NCI-H82 treated with DMSO at 0.1 percent for 48 hours (cell line): ENCODE data around the gene ZNF487.
A peak's percentile ranks its signal among the peaks of the same experiment; 100 is the strongest.
"Not testable (repeated sequence)": the region's sequence is repeated elsewhere in the genome, so short reads cannot be mapped to it uniquely, and the experiment has no call there.

Experiments used
- DNase-seq: peaks from one replicate; lab custom pipeline; 2025; ENCODE audit not compliant: unreplicated experiment; lab: John Stamatoyannopoulos, UW

The ZNF487 gene

DNA sequence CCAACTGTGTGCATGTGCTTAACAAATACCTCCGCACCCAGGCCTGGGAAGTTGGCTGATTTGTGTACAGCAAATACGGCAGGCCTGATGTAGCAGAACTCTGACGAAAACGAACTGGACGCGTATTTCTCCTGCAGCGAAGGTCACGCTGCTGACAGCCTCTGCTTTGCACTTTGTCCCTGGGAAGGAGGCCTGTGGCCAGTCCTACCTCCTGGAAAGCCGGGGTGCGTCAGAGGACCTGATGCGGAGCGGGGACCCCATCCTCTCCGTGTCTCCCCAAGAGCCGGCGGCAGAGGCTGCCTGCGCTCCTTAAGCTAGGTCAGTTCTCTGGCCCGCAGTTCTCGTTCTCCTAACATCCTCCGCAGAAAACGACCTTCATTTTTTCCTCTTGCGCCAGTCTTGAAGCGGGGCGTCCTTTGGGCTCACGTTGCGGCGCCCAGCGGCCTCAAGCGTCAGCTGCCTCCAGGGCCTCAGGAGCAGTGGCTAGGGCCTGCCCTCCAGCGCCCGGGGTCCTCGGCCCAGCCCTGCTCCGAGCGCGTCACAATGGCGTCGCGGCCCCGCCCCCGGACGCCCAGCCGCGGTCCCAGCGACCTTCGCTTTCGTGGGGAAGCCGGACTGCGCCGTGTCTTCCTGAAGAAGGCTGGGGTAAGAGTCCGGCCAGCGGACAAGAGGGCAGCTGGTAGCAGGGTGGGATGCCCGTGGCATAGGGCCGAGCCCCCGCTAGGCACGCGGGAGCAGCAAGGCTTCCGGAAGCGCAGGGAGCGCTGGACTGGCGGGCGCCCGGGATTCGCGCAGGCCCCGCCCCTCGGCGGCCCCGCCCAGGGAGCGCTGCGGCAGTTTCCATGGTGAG, at the start of gene ZNF487:
Gene ZNF487 (plus strand): TSS at position 821 of the 850 bp plus-strand sequence. CDS start 38,703 bp downstream, outside the sequence.
- peak; percentile 22 for DNase-seq

DNA sequence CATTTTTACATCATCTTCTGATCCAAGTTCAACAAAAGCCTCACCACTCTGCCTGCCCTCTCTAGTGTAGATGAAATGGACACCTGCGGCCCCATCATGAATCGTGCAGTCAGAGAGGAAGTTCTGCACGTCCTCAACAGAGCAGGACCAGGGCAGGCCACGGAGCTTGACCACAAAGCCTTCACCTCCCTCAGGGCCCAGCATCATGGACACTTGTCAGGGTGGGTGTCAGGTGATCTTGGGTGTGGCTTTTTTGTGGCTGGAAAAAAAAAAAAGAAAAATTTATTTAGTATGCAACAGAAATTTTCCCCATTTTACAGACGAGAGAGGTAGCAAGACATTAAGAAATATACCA, 49.3 kb upstream of the ZNF487 start:
- DNase-seq: no peak

DNA sequence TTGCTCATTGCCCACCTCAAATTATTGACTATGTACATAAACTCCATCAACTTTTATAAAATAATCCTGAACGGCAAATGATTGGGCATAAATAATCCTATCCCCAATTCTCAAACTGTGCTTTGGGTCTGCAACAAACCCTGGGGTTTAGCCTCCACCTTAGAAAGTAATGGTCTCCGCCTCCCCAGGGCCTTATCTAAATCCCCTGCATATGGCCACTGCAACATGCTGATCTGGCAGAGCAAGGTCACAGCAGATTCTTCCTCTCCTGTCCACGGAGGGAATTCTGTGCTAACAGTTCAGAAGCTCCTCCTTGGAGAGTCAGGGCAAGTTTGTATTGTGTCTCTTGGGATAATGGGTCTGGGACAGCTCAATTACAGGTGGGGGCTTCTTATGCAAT, 47.0 kb upstream of the ZNF487 start:
- no peak for DNase-seq

DNA sequence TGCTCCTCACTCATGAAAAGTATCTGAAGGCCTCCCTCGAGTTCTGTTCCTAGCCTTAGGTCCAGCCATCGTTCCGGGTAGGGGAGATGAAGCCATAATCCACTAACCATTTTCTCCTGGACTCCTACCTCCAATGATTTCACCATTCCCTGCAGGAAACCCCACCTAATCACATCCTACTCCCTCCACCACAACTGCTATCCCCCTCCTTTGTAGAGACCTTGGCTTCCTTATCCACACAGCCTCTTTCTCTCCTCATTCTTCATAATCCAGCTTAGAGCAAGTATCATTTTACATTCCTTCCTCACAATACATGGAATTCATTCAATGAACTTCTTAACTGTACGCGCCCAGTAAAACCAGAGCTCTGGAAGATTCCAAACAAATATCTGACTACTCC, 46.6 kb upstream of the ZNF487 start:
- no peak for DNase-seq

DNA sequence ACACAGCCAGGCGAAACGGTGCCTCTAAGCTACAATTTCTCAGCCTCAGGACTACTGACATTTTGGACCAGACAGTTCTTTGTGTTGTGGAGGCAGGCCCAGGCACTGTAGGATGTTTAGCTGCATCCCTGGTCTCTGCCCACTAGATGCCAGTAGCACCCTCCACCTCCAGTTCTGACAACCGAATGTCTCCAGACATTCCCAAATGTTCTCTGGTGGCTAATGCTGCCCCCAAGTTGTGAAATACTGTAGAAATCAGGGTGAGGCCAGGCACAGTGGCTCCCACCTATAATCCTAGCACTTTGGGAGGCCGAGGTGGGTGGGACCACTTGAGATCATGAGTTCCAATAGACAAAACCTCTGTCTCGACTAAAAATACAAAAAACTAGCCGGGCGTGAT, 46.2 kb upstream of the ZNF487 start:
- DNase-seq: no peak

DNA sequence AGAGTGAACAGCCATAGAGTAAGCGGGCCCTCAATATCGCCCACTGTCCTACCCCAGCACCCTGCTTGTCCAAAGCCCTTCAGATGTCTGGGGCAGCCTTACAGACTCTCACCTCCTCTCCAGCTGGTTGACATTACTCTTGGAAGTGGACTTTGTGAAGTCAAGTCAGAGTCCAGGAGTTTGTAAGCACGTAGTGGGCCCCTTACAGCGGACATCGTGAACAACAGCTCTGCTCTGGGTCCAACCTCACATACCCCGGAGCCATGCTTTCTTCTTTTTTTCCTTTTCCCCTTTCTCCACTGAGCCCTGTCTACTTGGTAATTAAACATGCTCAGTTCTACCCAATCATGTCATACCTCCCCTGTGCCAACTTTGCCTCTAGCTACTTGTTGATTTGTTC, 45.4 kb upstream of the ZNF487 start:
- DNase-seq: no peak

DNA sequence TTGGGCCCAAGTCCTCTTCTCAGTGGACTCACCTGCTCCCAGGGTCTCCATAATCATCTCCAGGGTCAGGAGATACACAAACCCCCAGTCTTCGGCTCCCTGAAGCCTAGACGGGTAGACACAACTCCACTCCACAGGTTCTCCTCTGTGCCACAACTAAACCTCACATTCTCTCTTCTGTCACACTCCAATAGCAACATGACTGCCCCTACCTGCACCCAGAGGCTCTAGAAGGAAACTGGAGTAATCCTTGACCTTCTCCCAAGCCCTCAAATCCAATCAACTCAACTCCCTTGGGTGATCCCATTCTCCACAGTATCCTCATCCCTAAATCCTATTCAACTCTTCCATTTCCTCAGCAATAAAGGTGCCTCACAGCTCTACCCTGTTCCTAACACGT, 44.2 kb upstream of the ZNF487 start:
- peak; percentile 8 for DNase-seq

DNA sequence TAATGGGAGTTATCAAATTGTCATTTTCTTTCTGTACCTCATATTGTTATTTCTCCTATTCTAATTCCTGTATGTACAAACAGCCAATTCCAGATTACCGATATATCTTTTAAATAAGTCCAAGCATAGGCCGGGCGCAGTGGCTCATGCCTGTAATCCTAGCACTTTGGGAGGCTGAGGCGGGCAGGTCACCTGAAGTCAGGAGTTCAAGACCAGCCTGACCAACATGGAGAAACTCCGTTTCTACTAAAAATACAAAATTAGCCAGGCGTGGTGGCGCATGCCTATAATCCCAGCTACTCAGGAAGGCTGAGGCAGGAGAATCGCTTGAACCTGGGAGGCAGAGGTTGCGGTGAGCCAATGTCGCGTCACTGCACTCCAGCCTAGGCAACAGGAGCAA, 43.7 kb upstream of the ZNF487 start:
- DNase-seq: not testable (repeated sequence)

DNA sequence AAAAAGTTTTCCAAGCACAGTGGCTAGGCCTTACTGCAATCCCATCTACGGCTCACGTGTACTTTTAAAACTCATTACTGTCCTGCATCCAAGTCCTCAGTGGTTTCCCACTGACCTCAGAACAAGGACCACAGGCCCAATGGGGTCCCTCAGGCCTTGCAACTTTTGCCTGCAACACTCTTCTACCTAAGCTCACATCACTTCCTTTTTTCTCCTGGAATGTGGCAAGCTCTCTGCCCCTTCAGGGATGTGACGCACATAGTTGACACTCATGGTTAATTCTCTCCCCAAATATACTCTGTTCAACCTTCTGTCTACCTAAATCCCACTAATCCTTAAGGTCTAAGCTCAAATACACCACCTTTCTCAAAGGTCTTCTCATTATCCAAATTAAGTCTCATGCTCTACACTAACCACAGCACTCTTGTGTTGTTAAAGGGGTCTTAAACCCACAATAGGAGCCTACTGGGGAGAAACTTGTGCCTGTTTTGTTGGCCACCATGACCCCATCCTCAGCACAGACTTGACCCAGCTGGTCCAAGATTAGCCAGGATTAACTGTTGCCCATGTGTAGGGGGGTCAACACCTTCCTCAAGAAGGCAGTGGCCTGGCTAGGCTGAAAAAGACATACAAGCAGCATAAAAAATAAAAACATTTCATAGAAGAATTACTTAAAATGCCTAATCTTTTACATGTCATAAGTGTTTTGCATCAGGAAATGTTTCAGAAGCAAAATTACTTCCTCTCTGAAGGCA, 43.1 kb upstream of the ZNF487 start:
- peak; percentile 52 for DNase-seq

DNA sequence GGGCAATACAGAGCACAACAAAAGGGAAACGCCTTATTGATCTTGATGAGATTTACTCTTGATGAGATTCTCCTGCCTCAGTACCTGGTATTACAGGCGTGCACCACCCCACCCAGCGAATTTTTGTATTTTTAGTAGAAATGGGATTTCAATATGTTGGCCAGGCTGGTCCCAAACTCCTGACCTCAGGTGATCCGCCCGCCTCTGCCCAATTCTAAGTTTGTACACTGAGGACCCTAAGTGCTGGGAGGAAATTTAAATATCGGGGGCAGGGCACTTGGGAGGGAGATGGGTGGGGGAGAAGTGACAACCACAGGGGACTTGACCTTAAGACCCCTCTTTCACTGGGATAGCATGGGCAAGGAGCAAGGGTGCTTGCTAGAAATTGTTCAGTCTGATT, 42.0 kb upstream of the ZNF487 start:
- DNase-seq: no peak

DNA sequence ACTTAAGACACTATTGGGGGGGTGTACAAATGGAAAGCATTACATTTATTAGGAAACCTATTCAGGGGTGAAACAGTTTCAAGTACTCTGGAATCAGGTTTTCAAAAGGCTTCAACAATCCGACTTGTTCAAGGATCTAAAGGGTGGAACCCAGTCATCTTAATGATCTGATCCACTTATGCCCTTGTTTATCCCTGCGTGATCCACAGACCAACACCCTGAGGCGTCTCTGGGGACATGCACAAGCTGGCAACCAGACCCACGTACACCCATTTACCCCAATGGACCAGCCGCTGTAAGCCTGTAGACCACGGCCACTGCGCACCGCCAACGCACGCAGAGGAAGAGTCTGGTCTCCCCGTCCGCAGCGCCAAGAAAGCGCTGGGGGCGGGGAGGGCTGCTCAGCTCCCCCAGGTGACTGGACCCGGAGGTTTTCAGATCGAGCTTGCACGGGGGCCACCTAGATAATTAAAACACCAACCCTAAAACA, 41.3 kb upstream of the ZNF487 start:
- peak; percentile 48 for DNase-seq

DNA sequence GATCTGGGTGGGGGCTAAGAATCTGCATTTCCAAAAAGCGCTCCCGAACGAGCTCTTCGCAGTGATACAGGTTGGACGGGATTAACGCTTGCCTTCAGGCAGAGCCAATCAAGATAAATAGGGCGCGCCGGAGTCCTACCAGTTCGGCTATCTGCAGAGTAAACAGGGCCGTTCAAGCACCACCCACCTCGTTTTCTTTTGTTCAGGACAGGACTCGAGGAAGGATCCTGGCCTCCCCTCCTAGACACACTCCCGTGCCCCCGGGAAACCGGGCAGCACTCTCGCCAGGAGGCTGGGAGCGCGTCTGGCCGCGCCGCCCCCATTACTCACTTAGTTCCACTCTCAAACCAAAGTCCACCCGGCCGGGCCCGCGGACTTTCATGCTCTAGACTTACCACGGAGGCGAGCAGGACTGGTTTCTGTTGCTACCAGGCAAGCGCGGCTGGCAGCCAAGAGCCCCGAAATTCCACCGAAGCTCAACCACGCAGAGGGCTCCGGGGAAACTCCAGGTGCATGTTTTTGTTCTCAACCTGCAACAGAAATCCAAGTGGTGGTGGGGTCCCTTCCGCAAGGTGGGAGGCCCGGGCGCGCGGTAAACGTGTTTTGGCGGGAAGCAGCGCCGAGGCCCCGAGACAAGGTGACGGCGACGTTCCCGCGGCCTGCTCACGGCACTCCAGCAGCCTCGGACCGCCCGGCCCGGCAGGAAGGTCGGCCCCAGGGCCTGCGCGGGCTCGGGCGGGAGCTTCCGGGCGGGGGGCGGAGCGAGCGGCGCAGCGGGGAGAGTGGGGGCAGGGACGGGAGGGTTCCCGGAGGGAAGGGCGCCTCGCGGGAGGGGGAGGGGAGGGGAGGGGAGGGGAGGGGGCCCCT, 40.6 kb upstream of the ZNF487 start:
- DNase-seq: peak; percentile 36

DNA sequence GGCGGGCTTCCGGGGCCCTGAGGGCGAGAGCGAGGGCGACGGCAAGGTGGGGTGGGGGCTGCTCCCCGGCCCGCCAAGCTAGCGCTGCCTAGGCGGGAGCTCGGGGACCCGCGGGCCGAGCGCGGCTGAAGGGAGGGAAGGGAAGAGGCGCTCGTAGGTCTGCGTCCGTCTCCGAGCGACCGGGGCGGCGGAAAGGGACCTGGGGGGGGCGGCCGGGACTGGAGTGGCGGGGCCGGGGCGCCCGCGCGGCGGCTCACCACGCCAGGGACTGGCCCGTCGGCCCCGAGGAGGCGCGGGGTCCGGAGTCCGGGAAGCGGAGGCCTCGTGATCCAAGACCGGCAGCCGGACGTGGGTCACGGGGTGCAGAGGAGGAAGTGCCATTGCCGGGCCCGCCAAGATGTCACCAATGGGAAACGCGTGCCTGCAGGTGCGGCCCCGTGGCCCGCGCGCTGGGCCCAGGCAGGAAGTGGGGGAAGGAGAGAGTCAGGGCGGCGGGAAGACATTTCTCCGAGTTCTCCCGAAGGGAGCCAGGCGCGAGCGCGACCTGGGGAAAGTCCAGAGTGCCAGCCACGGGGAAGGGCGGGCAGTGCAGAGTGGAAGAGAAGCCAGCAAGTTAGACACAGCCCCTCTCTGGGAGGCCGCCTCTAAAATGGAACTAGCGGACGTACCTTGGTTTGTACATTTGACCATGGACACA, 39.8 kb upstream of the ZNF487 start:
- peak; percentile 42 for DNase-seq

DNA sequence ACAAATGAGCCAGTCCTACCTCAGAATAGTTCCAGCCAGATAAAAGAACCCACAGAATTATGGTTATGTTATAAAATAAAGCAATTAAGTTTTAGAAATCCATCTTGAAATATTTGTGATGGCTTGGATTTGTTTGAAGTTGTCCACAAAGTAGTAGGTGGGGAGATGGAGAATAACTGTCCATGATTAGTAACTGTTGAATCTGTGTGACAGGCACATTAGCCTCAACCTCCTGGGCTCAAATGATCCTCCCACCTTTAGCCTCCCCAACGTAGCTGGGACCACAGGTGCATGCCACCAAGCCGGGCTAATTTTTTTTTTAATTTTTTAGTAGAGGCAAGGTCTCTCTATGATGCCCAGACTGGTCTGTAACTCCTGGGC, 38.0 kb upstream of the ZNF487 start:
- no peak for DNase-seq

DNA sequence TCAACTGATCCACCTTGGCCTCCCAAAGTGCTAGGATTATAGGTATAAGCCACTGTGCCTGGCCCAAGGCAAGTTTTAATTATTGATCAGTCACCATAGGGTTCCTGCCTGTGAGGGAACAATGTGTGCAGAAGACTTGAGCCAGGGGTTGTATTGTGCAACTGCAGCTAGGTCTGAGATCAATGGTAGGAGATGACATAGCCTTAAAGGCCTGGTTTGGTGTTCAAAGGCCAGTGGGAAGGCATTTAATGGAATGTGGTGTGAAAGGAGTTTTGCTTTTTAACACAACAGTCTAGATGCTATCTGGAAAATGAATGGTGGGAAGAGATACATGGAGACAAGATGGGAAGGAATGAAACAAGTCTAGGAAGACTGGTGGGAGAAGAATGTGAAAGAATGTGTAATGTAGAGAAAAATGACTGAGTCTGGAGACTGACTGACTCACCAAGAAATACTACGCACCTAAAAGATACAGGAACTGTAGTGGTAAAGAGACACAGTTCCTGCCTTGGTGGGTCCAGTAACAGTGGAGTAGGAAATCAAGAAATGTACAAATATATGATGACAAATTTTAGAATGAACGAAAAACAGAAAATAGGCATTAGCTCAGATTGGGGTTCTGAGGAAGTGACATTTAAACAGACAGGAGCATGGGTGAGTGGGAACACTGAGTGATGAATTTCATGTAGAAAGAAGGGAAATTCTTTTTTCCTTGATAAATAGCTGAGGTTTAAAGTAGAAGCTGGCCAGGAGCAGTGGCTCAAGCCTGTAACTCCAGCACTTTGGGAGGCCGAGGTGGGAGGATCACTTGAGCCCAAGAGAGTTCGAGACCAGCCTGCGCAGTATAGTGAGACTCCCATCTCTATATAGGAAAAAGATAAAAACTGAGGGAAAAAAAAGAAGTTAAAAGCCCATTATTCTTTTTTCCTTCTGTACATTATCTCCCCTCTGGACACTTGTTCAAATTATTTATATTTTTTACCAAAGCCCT, 37.3 kb upstream of the ZNF487 start:
- no peak for DNase-seq

DNA sequence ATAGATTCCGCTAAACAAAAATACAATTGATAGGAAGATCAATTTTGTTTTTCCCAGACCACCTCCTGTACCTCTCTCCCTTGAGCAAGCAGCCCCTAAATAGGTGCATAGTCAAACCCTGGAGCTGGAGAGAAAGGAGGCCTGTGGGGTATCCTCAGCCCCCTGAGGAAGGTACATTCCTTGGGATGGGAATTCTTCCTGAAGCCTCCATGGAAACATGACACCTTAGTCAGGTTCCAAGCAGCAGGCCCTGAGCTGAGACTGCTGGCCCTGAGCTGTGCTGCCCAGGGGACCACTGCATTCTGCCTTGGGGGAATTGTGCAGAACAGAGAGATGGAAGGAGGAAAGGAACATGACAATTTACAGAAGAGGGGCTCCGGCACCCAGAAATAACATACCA, 35.3 kb upstream of the ZNF487 start:
- no peak for DNase-seq

DNA sequence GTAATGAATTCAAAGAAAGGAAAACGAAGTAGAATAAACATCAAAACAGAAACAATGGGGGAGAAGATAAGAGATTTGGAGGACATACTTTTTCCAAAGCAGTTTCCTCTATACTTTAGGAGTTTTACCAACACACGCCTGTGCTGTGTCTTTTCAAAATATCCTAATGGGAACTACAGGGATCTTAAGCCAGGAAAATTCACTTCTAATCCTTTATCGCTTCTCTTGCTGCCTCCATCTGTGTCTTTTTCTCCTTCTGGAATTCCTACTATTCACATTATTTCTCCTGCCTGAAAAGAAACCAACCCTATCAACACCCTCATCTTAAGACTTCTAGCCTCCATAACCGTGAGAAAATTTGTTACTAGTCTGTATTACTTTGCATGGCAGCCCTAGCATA, 34.7 kb upstream of the ZNF487 start:
- DNase-seq: no peak

DNA sequence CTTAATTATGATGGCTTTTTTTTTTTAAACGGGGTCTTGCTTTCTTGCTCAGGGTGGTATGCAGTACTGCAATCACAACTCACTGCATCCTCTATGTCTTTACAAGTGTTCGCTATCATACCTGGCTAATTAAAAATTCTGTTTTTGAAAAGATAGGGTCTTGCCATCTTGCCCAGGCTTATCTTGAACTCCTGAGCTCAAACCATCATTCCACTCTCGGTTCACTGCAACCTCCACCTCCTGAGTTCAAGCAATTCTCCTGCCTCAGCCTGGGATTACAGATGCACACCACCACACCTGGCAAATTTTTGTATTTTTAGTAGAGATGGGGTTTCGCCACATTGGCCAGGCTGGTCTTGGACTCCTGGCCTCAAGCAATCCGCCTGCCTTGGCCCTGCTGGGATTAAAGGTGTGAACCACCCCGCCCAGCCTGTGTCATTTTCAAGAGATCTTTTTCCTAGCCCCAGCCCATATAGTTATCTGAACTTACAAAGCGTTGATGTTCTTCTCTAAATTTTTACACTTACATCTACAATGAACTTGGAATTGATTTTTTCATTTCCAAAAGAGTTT, 33.9 kb upstream of the ZNF487 start:
- DNase-seq: no peak
